ENCODE data around the gene KRTAP9-9. TPM values are rescaled to one million over a fixed set of nuclear protein-coding genes. Genes with fewer than 3 reads are reported as not detected.
"Not testable (repeated sequence)": the region's sequence is repeated elsewhere in the genome, so short reads cannot be mapped to it uniquely, and the experiment has no call there.

KRTAP9-9 gene
- total RNA-seq, 1 donor from 2014 or later: not detected

GRCh38 chr17:41264599-41264998 lies 9.4 kb downstream of the KRTAP9-9 start:
- intact Hi-C loops (cut with micrococcal nuclease): no loop called here

- intact Hi-C loops (cut with micrococcal nuclease): no loop called here
Measured at GRCh38 chr17:41265078-41265477, 9.9 kb downstream of the KRTAP9-9 start, which contains the start of gene KRTAP9-6. KRTAP9-6 (plus strand) TSS chr17:41265378; CDS start chr17:41265378, 0 bp downstream.

- intact Hi-C loops (cut with micrococcal nuclease): no loop called here
Measured at GRCh38 chr17:41267711-41268110, 12.5 kb downstream of the KRTAP9-9 start.

- intact Hi-C loops (cut with micrococcal nuclease): not testable (repeated sequence)
Measured at GRCh38 chr17:41271323-41271722, 16.1 kb downstream of the KRTAP9-9 start.

- intact Hi-C loops (cut with micrococcal nuclease): no loop called here
Measured at GRCh38 chr17:41271858-41272257, 16.7 kb downstream of the KRTAP9-9 start.

- intact Hi-C loops (cut with micrococcal nuclease): not testable (repeated sequence)
Measured at GRCh38 chr17:41275648-41276190, 20.5 kb downstream of the KRTAP9-9 start, which contains the start of gene KRTAP9-7. KRTAP9-7 (plus strand) TSS chr17:41275698; CDS start chr17:41275698, 0 bp downstream.

GRCh38 chr17:41278176-41278955 lies 23.2 kb downstream of the KRTAP9-9 start:
- intact Hi-C loops (cut with micrococcal nuclease): no loop called here

GRCh38 chr17:41284043-41284442 lies 28.9 kb downstream of the KRTAP9-9 start:
- intact Hi-C loops (cut with micrococcal nuclease): no loop called here

GRCh38 chr17:41284546-41284945 lies 29.4 kb downstream of the KRTAP9-9 start:
- intact Hi-C loops (cut with micrococcal nuclease): no loop called here

- intact Hi-C loops (cut with micrococcal nuclease): no loop called here
Measured at GRCh38 chr17:41287050-41287449, 31.9 kb downstream of the KRTAP9-9 start.

GRCh38 chr17:41294016-41294415 lies 38.8 kb downstream of the KRTAP9-9 start:
- intact Hi-C loops (cut with micrococcal nuclease): no loop called here

- intact Hi-C loops (cut with micrococcal nuclease): no loop called here
Measured at GRCh38 chr17:41296846-41297245, 41.7 kb downstream of the KRTAP9-9 start.

GRCh38 chr17:41298458-41299135 lies 43.4 kb downstream of the KRTAP9-9 start:
- intact Hi-C loops (cut with micrococcal nuclease): no loop called here

GRCh38 chr17:41301204-41301790 lies 46.1 kb downstream of the KRTAP9-9 start:
- intact Hi-C loops (cut with micrococcal nuclease): no loop called here

- intact Hi-C loops (cut with micrococcal nuclease): no loop called here
Measured at GRCh38 chr17:41301916-41302901, 47.0 kb downstream of the KRTAP9-9 start, which contains the start of gene KRTAP29-1. KRTAP29-1 (minus strand) TSS chr17:41302851; CDS start chr17:41302851, 0 bp downstream.

- intact Hi-C loops (cut with micrococcal nuclease): no loop called here
Measured at GRCh38 chr17:41302981-41303380, 47.8 kb downstream of the KRTAP9-9 start.

- intact Hi-C loops (cut with micrococcal nuclease): no loop called here
Measured at GRCh38 chr17:41304091-41304490, 48.9 kb downstream of the KRTAP9-9 start.

Measured in T-helper 1 cell treated with Interleukin-12 subunit alpha and Interleukin-12 subunit beta and Interleukin-4 antibody, amounts not matched to agents 30 ng/mL and 1 ng/mL, for 36 hours (primary cell).